Astrocyte (in vitro differentiated cells and primary cell): ENCODE data around the gene VRK1. TPM values are rescaled to one million over a fixed set of nuclear protein-coding genes. Genes with fewer than 3 reads are reported as not detected.

Experiments
- DNase-seq: peaks from one replicate; pipeline ENCODE4 v3.0.0-alpha.2; 2010; ENCODE audit warnings: low read depth
- FAIRE-seq: peaks from 2 replicates; lab custom pipeline; 2011; peaks lifted over from hg19 to GRCh38; lab: Jason Lieb, UNC
- H2AFZ ChIP-seq: 2 replicates; pipeline ENCODE4 v1.6.0; 2012; ENCODE audit warnings: low read depth, low read length, inconsistent platforms
- H3K27ac ChIP-seq: 2 replicates; pipeline ENCODE4 v1.5.1; 2011; ENCODE audit warnings: low read depth, low read length, inconsistent platforms
- H3K27me3 ChIP-seq: 2 replicates; pipeline ENCODE4 v1.6.0; 2011; ENCODE audit warnings: low read length, inconsistent platforms; ENCODE audit not compliant: insufficient read depth
- H3K36me3 ChIP-seq: 2 replicates; pipeline ENCODE4 v1.5.1; 2011; ENCODE audit warnings: low read length, inconsistent platforms; ENCODE audit not compliant: insufficient read depth
- H3K4me1 ChIP-seq: 2 replicates; pipeline ENCODE4 v1.5.1; 2011; ENCODE audit warnings: low read length, inconsistent platforms; ENCODE audit not compliant: insufficient read depth
- H3K4me2 ChIP-seq: 2 replicates; pipeline ENCODE4 v1.6.0; 2012; ENCODE audit warnings: low read length, inconsistent platforms
- H3K4me3 ChIP-seq: 2 replicates; pipeline ENCODE4 v1.5.1; 2011; ENCODE audit warnings: low read depth, mild to moderate bottlenecking, low read length, inconsistent platforms; ENCODE audit not compliant: insufficient read depth
- H3K79me2 ChIP-seq: 2 replicates; pipeline ENCODE4 v1.6.0; 2012; ENCODE audit warnings: mild to moderate bottlenecking, low read length, inconsistent platforms; ENCODE audit not compliant: insufficient read depth
- H3K9ac ChIP-seq: 2 replicates; pipeline ENCODE4 v1.6.0; 2012; ENCODE audit warnings: mild to moderate bottlenecking, low read length, inconsistent platforms
- H3K9me3 ChIP-seq: 2 replicates; pipeline ENCODE4 v1.5.1; 2012; ENCODE audit warnings: low read depth, mild to moderate bottlenecking, low read length, inconsistent platforms; ENCODE audit not compliant: insufficient read depth
- H4K20me1 ChIP-seq: 2 replicates; pipeline ENCODE4 v1.6.0; 2012; ENCODE audit warnings: low read length, inconsistent platforms; ENCODE audit not compliant: insufficient read depth
- H3K27ac Mint-ChIP-seq: one replicate; pipeline ENCODE4 v1.8.0; 2021; ENCODE audit warnings: mild to moderate bottlenecking, mixed read lengths; ENCODE audit not compliant: unreplicated experiment
- H3K27me3 Mint-ChIP-seq: one replicate; pipeline ENCODE4 v1.8.0; 2021; ENCODE audit warnings: low read depth, mixed read lengths; ENCODE audit not compliant: unreplicated experiment
- H3K36me3 Mint-ChIP-seq: one replicate; pipeline ENCODE4 v1.8.0; 2021; ENCODE audit warnings: low read depth, mixed read lengths; ENCODE audit not compliant: unreplicated experiment
- H3K4me1 Mint-ChIP-seq: one replicate; pipeline ENCODE4 v1.8.0; 2021; ENCODE audit warnings: low read depth, mixed read lengths; ENCODE audit not compliant: unreplicated experiment
- H3K4me3 Mint-ChIP-seq: one replicate; pipeline ENCODE4 v1.8.0; 2021; ENCODE audit warnings: mild to moderate bottlenecking, moderate library complexity, mixed read lengths; ENCODE audit not compliant: unreplicated experiment
- H3K9me3 Mint-ChIP-seq: one replicate; pipeline ENCODE4 v1.8.0; 2021; ENCODE audit warnings: mild to moderate bottlenecking, mixed read lengths; ENCODE audit not compliant: unreplicated experiment
- EZH2 ChIP-seq: IDR thresholded peaks from 2 replicates; pipeline ENCODE4 v1.6.1; 2012; ENCODE audit warnings: mild to moderate bottlenecking, low read length, inconsistent platforms; ENCODE audit not compliant: insufficient read depth
- total RNA-seq: library from RNA; stranded (reverse); gene quantifications from 2 replicates; pipeline ENCODE4 v1.2.1, GENCODE V29; 2021
- TF ChIP-seq, protein P1 (sequence below): IDR thresholded peaks from 2 replicates; pipeline ENCODE4 v1.5.1; 2011; ENCODE audit warnings: low read depth, mild to moderate bottlenecking, inconsistent platforms, low read length, moderate library complexity; ENCODE audit not compliant: insufficient read depth

Gene VRK1
- total RNA-seq, 1 donor from 2014 or later: 11.6 TPM

DNA sequence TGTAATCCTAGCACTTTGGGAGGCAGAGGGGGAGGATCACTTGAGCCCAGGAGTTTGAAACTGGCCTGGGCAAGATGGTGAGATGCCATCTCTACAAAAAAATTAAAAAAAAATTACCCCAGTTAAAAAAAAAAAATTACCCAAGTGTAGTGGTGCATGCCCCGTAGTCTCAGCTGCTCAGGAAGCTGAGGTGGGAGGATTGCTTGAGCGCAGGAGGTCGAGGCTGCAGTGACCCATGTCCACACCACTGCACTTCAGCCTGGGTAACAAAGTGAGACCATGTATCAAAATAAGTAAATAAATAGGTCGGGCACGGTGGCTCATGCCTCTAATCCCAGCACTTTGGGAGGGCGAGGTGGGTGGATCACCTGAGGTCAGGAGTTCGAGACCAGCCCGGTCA lies 128.8 kb downstream of the VRK1 start:
- Histone ChIP-seq H3K79me2 (no peaks in the 10 kb centered on the region), H2AFZ (no peak overlapping the region), H3K27ac (no peak overlapping the region), H3K9me3 (no peaks in the 10 kb centered on the region), H3K4me1 (no peaks in the 10 kb centered on the region), H3K4me3 (no peak overlapping the region), H3K27me3 (no peaks in the 10 kb centered on the region), H3K36me3 (no peaks in the 10 kb centered on the region), H4K20me1 (no peaks in the 10 kb centered on the region), H3K4me2 (no peak overlapping the region), H3K9ac (no peak overlapping the region)
- Mint-ChIP-seq H3K4me1 (no peaks in the 10 kb centered on the region), H3K27me3 (peaks cover 3% of the 10 kb centered on the region), H3K36me3 (peaks cover 3% of the 10 kb centered on the region), H3K4me3 (no peak overlapping the region), H3K27ac (no peak overlapping the region), H3K9me3 (peaks cover 8% of the 10 kb centered on the region)
- no peak for TF ChIP-seq EZH2
- TF ChIP-seq, protein P1, sequence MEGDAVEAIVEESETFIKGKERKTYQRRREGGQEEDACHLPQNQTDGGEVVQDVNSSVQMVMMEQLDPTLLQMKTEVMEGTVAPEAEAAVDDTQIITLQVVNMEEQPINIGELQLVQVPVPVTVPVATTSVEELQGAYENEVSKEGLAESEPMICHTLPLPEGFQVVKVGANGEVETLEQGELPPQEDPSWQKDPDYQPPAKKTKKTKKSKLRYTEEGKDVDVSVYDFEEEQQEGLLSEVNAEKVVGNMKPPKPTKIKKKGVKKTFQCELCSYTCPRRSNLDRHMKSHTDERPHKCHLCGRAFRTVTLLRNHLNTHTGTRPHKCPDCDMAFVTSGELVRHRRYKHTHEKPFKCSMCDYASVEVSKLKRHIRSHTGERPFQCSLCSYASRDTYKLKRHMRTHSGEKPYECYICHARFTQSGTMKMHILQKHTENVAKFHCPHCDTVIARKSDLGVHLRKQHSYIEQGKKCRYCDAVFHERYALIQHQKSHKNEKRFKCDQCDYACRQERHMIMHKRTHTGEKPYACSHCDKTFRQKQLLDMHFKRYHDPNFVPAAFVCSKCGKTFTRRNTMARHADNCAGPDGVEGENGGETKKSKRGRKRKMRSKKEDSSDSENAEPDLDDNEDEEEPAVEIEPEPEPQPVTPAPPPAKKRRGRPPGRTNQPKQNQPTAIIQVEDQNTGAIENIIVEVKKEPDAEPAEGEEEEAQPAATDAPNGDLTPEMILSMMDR: no peak
- FAIRE-seq (no peak), DNase-seq (no peak)

DNA sequence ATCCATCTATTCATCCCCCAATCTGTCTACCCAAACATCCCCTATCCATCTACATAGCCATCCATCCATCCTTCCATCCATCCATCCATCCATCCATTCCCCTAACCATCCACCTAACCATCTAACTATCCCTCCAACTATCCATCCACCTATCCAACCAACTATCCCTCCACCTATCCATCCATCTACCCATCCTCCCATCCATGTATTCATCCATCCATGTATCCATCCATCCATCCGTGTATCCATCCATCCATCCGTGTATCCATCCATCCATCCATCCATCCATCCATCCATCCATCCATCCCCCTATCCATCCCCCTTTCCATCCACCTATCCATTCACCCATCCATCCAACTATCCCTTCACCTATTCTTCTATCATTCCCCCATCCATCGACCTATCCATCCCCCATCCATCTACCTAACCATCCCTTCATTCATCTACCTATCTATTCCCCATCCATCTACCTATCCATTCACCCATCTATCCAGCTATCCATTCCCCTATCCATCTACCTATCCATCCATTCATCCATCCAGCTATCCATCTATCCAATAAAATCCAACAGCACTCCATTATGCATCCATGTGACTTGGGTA lies 131.7 kb downstream of the VRK1 start:
- Histone ChIP-seq H3K9ac (no peak overlapping the region), H2AFZ (no peak overlapping the region), H3K27ac (no peak overlapping the region), H3K9me3 (no peaks in the 10 kb centered on the region), H3K79me2 (no peaks in the 10 kb centered on the region), H3K27me3 (no peaks in the 10 kb centered on the region), H3K36me3 (no peaks in the 10 kb centered on the region), H3K4me3 (no peak overlapping the region), H3K4me2 (no peak overlapping the region), H4K20me1 (no peaks in the 10 kb centered on the region), H3K4me1 (no peaks in the 10 kb centered on the region)
- TF ChIP-seq, protein P1: no peak
- no peak for TF ChIP-seq EZH2
- FAIRE-seq (no peak), DNase-seq (no peak)
- Mint-ChIP-seq H3K4me1 (no peaks in the 10 kb centered on the region), H3K27me3 (peaks cover 3% of the 10 kb centered on the region), H3K36me3 (no peaks in the 10 kb centered on the region), H3K4me3 (no peak overlapping the region), H3K27ac (no peak overlapping the region), H3K9me3 (no peaks in the 10 kb centered on the region)

DNA sequence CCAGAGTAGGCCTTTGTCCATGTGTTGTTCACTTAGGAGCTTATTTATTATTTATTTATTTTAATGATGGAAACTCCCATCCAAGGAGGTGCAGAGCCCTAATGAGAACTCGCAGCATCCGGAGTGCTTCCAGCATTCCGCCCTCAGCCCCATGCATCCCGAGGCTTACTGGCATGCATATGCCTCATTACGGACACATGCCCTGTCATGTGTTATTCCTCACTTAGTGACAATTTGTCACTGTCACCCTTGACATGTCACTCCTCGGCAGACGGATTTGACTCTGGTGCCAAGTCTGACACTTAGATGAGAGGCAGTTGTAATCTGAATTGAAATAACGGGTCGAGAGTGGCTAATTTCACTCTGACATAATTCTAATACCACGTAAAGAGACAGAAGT lies 132.8 kb downstream of the VRK1 start:
- no peak overlapping the region for H3K4me3 Mint-ChIP-seq
- FAIRE-seq: no peak
- TF ChIP-seq, protein P1: no peak
- TF ChIP-seq EZH2: no peak

More for the DNA sequence above, 132.8 kb downstream of the VRK1 start:
- no peak for DNase-seq
- H3K27ac ChIP-seq: no peak overlapping the region
- no peaks in the 10 kb centered on the region for H4K20me1 ChIP-seq
- no peaks in the 10 kb centered on the region for H3K9me3 ChIP-seq
- H3K27me3 ChIP-seq: no peaks in the 10 kb centered on the region
- Mint-ChIP-seq H3K4me1 (no peaks in the 10 kb centered on the region), H3K9me3 (no peaks in the 10 kb centered on the region), H3K27ac (no peak overlapping the region), H3K36me3 (no peaks in the 10 kb centered on the region), H3K27me3 (peaks cover 3% of the 10 kb centered on the region)
- no peak overlapping the region for H3K4me2 ChIP-seq
- H3K79me2 ChIP-seq: no peaks in the 10 kb centered on the region
- H2AFZ ChIP-seq: no peak overlapping the region
- H3K36me3 ChIP-seq: no peaks in the 10 kb centered on the region
- no peaks in the 10 kb centered on the region for H3K4me1 ChIP-seq
- H3K9ac ChIP-seq: no peak overlapping the region
- no peak overlapping the region for H3K4me3 ChIP-seq
